Activated CD4-positive, alpha-beta memory T cell treated with anti-CD3 and anti-CD28 coated beads, Interleukin-2, amount 10 ng/mL, durations not matched to agents 7 days and 5 days (primary cell): ENCODE results near the gene LZTR1. TPM values are rescaled to one million over a fixed set of nuclear protein-coding genes. Genes with fewer than 3 reads are reported as not detected.
"Not testable (repeated sequence)": the region's sequence is repeated elsewhere in the genome, so short reads cannot be mapped to it uniquely, and the experiment has no call there.

Source experiments
- CTCF ChIA-PET: fragments of 350-600 bp; sonication (Branson Sonifier 250); formaldehyde crosslinking; loops from one replicate; lab custom pipeline; 2021; ENCODE audit warnings: antibody characterized with exemption, inconsistent platforms; lab: Charles Lee
- POLR2A ChIA-PET: fragments of 350-600 bp; sonication (Branson Sonifier 250); formaldehyde crosslinking; loops from one replicate; lab custom pipeline; 2021; ENCODE audit warnings: antibody characterized with exemption; lab: Charles Lee
- DNase-seq: peaks from one replicate; pipeline ENCODE4 v3.0.0-alpha.2; 2020
- H3K27ac Mint-ChIP-seq: one replicate; pipeline ENCODE4 v1.8.0; 2021; ENCODE audit warnings: mild to moderate bottlenecking, mixed read lengths
- H3K27me3 Mint-ChIP-seq: one replicate; pipeline ENCODE4 v1.8.0; 2021; ENCODE audit warnings: mixed read lengths
- H3K36me3 Mint-ChIP-seq: one replicate; pipeline ENCODE4 v1.8.0; 2021; ENCODE audit warnings: low read depth, mixed read lengths
- H3K4me1 Mint-ChIP-seq: one replicate; pipeline ENCODE4 v1.8.0; 2021; ENCODE audit warnings: mixed read lengths
- H3K4me3 Mint-ChIP-seq: one replicate; pipeline ENCODE4 v1.8.0; 2021; ENCODE audit warnings: mild to moderate bottlenecking, mixed read lengths
- H3K9me3 Mint-ChIP-seq: one replicate; pipeline ENCODE4 v1.8.0; 2021; ENCODE audit warnings: mixed read lengths
- total RNA-seq, 2 experiments: library from RNA; stranded (reverse); gene quantifications; one replicate each; pipeline ENCODE4 v1.2.3, GENCODE V29; 2021

Gene LZTR1
- total RNA-seq, 2 experiments from 2014 or later = 53.3 to 60.3 TPM

DNA sequence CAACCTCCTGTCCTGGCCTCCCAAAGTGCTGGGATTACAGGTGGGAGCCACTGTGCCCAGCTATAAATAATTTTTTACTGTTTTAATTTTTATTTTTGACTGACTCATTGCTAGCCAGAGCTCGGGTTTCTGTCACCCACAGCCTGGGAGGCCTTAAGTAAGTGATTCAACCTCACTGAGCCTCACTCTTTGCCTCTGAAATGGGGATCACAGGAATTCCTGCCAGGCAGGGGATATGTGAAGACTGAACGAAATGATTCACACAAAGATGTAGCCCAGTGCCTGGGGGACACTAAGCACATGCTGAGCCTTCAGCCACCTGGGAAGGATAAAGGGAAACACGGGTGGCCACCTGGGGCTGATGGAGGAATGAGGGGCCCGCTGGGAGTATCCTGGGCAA lies 59.8 kb downstream of the LZTR1 start:
- Mint-ChIP-seq H3K27ac (no peak overlapping the region), H3K4me3 (no peak overlapping the region), H3K36me3 (no peaks in the 10 kb centered on the region), H3K4me1 (peaks cover 30% of the 10 kb centered on the region), H3K27me3 (peaks cover 30% of the 10 kb centered on the region), H3K9me3 (no peaks in the 10 kb centered on the region)
- ChIA-PET CTCF (no interaction called here), POLR2A (no interaction called here)
- no peak for DNase-seq

DNA sequence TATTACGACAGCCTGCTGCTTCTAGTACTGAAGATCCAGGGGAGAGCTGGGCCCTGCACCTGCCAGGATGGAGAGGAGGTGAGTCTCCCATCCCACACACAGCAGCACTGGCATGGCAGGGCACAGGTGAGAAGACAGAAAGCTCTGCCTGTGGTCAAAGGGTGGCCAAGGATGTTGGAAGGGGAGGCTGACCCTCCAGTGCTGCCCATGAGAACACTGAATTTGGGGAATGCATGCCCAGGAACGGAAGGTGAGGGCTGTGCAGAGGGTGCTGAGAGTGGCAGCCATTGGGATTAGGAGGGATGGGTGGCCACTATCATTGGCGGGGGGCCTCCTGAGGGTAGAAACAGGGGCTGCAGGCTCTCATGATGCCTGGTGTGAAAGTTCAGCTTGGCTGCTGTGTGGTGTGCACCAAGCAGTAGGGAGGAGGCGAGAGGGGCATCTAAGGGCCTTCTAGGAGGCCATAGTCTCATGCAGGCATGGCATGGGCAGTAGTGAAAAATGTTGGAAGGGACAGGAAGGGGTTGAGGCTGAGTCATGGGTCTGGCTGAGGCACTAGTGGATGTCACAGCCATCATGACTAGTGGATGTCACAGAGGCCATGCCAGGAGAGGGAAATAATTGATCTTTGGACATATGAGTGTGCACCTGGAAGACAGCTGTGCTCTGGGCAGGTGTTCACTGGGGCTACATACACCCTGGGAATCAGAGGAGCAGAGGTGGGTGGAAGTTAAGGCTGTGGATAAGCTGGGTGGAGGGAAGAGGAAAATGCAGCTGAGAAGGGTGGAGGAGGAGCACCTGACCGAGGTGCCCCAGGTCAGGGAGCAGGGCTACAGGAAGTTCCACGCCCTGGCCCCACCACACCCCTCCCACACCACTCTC lies 61.1 kb downstream of the LZTR1 start:
- H3K27ac Mint-ChIP-seq = no peak overlapping the region
- peaks cover 26% of the 10 kb centered on the region for H3K27me3 Mint-ChIP-seq
- ChIA-PET POLR2A (no interaction called here), CTCF (no interaction called here)
- no peak overlapping the region for H3K4me3 Mint-ChIP-seq
- H3K9me3 Mint-ChIP-seq = no peaks in the 10 kb centered on the region
- DNase-seq = no peak
- peaks cover 30% of the 10 kb centered on the region for H3K4me1 Mint-ChIP-seq
- H3K36me3 Mint-ChIP-seq = no peaks in the 10 kb centered on the region

DNA sequence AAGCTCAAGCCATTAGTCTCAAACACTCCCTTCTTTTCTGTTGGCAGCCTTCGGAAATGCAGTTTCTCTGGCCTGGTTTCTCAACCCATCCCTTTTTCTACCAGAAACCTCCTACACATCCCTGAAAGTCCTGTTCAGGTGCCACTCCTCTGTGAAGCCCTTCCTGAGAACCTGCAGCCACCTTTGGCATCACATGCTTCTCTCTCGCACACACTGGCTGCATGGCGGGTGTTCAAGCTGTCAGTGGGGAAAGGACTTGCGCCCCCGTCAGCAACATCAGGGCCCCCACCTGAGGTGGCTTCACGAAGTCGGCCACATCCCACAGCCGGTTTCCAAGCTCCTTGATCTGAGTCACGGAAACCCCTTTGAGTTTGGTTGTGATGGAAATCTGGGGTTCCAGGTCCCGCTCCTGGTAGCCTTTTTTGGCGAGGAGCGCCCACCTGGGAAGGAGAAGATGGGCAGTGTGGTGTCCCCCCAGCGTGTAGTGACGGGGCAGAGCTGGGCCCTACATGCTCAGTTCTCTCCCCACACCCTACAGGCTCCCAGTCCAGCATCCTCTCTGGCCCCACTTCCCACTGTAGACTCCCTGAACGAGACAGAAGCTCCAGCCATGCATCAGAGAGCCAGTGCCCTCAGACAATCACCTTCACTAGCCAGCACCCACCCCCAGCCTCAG lies 61.9 kb downstream of the LZTR1 start:
- POLR2A ChIA-PET = no interaction called here
- CTCF ChIA-PET = interaction anchor here (1.2 kb wide), 1 partner anchor 23 kb away, joined by 5 read pairs; no protein-coding TSS in a partner anchor
- no peaks in the 10 kb centered on the region for H3K9me3 Mint-ChIP-seq
- H3K4me1 Mint-ChIP-seq = peaks cover 30% of the 10 kb centered on the region
- peaks cover 22% of the 10 kb centered on the region for H3K27me3 Mint-ChIP-seq
- H3K27ac Mint-ChIP-seq = no peak overlapping the region
- no peak for DNase-seq
- no peaks in the 10 kb centered on the region for H3K36me3 Mint-ChIP-seq
- H3K4me3 Mint-ChIP-seq = no peak overlapping the region

DNA sequence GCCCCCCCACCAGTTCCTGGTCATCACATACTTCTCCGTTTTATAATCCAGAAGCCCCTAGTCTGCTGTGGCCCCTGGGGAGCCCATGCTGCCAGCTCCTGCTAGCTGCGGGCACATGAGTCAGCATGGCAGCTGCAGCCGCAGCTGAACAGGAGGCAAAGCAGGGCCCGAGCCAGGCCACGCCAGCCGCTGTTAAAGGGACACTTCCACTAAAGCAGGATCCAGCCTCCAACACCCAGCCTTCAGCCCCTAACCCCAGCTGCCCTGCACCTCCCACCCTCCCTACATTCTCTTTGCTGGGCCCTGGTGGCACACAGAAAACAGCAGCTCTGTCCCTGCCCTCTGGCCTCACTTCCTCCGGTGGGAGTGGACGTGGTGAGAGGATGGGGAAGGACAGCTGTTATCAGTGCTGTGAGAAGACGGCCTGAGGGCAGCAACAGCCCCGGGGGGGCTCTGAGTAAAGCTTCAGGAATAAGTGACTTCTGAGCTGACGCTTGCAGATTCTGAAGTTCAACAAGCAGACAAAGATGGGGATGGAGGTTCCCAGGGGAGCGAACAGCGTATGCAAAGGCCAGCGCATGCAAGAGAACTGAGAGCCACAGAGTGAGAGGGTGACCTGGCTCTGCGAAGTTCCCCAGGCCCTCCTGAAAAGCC lies 63.0 kb downstream of the LZTR1 start:
- ChIA-PET POLR2A (interaction anchor here (0.8 to 1.4 kb wide), 2 partner anchors 10 to 11 kb away, joined by 3 to 4 read pairs; no protein-coding TSS in a partner anchor), CTCF (interaction anchor here (1.2 kb wide), 1 partner anchor 24 kb away, joined by 5 read pairs; no protein-coding TSS in a partner anchor)
- no peak for DNase-seq
- no peaks in the 10 kb centered on the region for H3K9me3 Mint-ChIP-seq
- H3K4me1 Mint-ChIP-seq = peaks cover 30% of the 10 kb centered on the region
- peaks cover 19% of the 10 kb centered on the region for H3K27me3 Mint-ChIP-seq
- no peak overlapping the region for H3K27ac Mint-ChIP-seq
- no peak overlapping the region for H3K4me3 Mint-ChIP-seq
- no peaks in the 10 kb centered on the region for H3K36me3 Mint-ChIP-seq

DNA sequence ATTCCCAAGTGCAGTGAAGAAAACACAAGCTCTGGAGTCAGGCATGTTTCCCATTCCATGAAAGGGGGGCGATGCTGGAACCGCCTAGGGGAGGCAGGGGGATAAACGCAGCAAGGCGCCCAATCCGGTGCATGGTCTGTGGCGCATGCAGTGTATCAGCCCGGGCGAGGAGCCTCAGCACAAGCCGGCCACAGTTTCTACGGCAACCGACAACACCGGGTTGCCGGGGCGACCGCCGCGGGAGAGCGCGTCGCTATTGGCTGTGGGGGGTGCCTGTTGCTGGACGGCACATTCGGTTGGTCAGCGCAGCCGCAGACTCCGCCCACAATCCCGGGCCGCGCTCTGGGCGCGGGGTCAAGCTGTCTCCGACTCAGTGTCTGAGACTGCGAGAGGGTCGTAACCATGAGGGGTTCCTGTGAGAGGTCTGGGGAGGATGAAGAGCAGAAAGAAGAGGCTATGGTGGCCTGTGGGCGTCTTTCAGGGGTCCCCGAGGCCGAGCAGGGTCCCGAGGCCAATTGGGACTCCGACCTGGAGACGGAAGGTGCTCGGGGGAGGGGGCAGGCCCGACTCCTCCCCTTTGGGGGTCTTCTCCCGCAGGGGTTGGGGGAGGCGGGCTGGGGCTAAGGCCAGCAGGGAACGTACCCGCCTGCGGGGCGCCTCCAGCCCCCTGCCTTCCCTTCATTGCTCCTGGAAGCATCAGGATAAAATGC lies 63.6 kb downstream of the LZTR1 start, which contains the start of gene LRRC74B:
LRRC74B (plus strand) TSS at position 362 of the 710 bp plus-strand sequence; CDS start at position 403, 41 bp downstream.
- H3K4me3 Mint-ChIP-seq = no peak within 1 kb of the TSS
- no peaks in the 10 kb centered on the region for H3K36me3 Mint-ChIP-seq
- POLR2A ChIA-PET = interaction anchor here (1.4 kb wide), 1 partner anchor 9 kb away, joined by 4 read pairs; no protein-coding TSS in a partner anchor
- H3K27ac Mint-ChIP-seq = no peak within 1 kb of the TSS
- peak; percentile 78 for DNase-seq
- H3K27me3 Mint-ChIP-seq = peaks cover 19% of the 10 kb centered on the region
- no peaks in the 10 kb centered on the region for H3K9me3 Mint-ChIP-seq
- peaks cover 30% of the 10 kb centered on the region for H3K4me1 Mint-ChIP-seq
- CTCF ChIA-PET = no interaction called here

DNA sequence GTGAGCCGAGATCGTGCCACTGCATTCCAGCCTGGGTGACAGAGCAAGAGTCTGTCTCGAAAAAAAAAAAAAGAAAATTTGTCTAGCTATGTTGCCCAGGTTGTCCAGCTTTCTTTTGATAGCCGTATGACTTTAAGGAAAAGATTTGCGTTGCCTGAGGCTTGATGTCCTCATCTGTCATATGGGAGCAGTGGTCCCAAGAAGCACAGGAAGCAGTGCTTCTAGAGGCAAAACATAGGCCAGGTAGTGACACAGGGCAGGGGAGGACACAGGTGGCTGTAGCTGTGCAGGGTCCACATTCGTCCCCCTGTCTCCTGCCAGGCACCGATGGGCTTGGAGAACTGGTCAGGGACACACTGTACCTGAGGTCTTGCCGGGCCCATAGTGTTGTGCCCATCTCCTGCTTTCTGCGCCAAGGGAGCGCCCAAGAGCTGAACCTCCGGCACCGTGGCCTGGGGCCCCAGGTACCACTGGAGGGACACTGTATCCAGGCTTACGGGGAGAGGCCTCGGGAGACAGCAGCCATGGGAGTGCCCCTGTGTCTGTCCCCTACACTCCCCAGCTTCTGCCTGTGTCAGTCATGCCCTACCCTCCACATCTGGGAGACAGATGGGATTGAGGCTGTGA lies 65.1 kb downstream of the LZTR1 start:
- CTCF ChIA-PET = interaction anchor here (0.7 kb wide), 1 partner anchor 263 kb away, joined by 3 read pairs; no protein-coding TSS in a partner anchor
- Mint-ChIP-seq H3K36me3 (no peaks in the 10 kb centered on the region), H3K4me1 (peaks cover 33% of the 10 kb centered on the region), H3K4me3 (no peak overlapping the region), H3K9me3 (no peaks in the 10 kb centered on the region), H3K27me3 (peaks cover 19% of the 10 kb centered on the region), H3K27ac (no peak overlapping the region)
- DNase-seq = no peak
- POLR2A ChIA-PET = no interaction called here

DNA sequence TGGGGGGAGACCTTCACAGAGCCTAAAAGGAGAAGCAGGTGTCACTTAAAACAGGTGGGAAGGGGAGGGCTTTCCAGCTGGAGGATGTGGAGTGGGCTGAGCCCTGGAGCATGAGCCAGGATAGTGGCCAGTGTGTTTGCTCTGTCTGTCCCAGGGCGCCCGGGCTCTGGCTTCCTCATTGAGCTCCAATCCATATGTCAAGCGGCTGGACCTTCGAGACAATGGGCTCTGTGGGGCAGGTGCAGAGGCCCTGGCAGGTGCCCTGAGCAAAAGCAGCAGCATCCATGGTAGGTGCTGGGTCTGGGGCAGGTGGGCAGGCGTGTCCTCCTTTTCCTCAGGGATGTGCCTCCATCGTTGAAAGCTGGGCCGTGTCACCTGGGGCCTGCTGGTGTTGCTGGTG lies 65.6 kb downstream of the LZTR1 start:
- Mint-ChIP-seq H3K27me3 (peaks cover 19% of the 10 kb centered on the region), H3K4me3 (no peak overlapping the region), H3K36me3 (no peaks in the 10 kb centered on the region), H3K4me1 (peaks cover 33% of the 10 kb centered on the region), H3K27ac (no peak overlapping the region), H3K9me3 (no peaks in the 10 kb centered on the region)
- ChIA-PET CTCF (no interaction called here), POLR2A (no interaction called here)
- no peak for DNase-seq

DNA sequence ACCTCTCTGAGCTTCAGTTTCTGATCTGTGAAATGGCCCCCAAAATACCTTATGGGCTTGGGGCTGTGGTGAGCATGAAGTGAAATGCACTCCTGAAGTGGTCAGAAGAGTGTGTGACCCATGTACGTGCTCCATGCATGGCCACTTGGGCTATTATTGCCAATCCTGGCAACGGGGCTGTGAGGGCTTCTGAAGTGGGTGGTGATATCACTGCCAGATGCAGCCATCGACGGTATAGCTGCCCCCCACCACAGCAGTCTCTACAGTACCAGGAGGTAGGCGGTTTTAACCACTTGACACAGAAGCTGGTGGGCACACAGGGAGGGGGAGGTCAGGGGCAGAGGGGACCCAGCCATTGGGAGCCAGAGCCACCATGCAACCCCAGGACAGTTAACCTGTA lies 66.4 kb downstream of the LZTR1 start:
- H3K27ac Mint-ChIP-seq, H3K9me3 Mint-ChIP-seq, POLR2A ChIA-PET, H3K36me3 Mint-ChIP-seq, H3K4me3 Mint-ChIP-seq, CTCF ChIA-PET, DNase-seq: not testable (repeated sequence)
- H3K27me3 Mint-ChIP-seq = peaks cover 14% of the 10 kb centered on the region
- H3K4me1 Mint-ChIP-seq = peaks cover 26% of the 10 kb centered on the region

Other genes starting within 250 kb of the LZTR1 start
- not detected for gene SERPIND1, start 208.2 kb upstream of the LZTR1 start, total RNA-seq
- 100 to 1,000 TPM in 1 of 2 experiments, 10 to 100 TPM in 1; 85.8 to 100 TPM for gene PI4KA, start 123.5 kb upstream of the LZTR1 start, total RNA-seq
- 10 to 100 TPM; 34.7 to 35.6 TPM for gene SNAP29, start 123.3 kb upstream of the LZTR1 start, total RNA-seq
- gene CRKL, start 64.9 kb upstream of the LZTR1 start, total RNA-seq = 10 to 100 TPM; 84.8 to 88.2 TPM
- under 1 TPM; 0.23 to 0.58 TPM for gene AIFM3, start 15.0 kb upstream of the LZTR1 start, total RNA-seq
- 10 to 100 TPM; 24.7 to 25.4 TPM for gene THAP7, start 19.8 kb downstream of the LZTR1 start, total RNA-seq
- under 1 TPM; 0.08 to 0.23 TPM for gene P2RX6, start 32.9 kb downstream of the LZTR1 start, total RNA-seq
- not detected for gene SLC7A4, start 50.3 kb downstream of the LZTR1 start, total RNA-seq
- not detected for gene LRRC74B, start 63.6 kb downstream of the LZTR1 start, total RNA-seq